ENCODE measurements around the gene NUP205.

NUP205 gene

DNA sequence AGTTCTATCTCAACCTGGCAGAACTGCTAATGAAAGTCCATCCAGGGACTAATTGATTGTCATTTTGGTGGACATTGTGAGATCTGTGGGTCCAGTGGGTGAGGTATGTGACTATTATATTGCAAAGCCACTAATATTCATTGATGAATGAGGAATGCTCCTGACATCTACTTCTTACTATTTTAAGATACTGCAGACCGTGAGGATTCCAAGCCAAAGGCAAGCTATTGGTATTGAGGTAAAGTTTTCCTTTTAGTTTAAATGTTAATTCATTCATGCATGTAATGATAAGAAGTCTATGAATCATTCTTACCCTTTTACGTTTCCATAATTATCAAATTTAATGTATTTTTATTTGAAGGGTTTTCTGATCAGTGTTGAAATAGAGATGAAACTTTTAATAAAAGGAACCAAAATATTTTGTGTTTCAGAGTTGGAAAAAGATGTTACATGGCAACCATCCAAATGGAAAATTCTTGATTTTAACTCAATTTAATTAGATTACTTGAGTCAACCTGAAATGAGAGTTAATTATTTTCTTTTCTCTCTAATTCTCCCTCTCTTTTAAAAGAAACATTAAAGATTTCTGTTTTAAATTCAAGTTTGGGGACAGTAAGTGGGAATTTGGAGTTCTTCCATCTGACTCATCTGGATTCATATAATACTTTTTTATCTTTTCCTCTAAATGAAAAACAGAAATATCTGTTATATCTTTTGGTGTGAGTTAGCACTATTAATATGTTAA, 39.6 kb downstream of the NUP205 start:
- no peak overlapping the region for H3K9ac ChIP-seq (ENCODE audit: low read length)

GRCh38 chr7:135597926-135598305, 40.2 kb downstream of the NUP205 start:
- Histone ChIP-seq H3K27ac (ENCODE audit: low read length) (no peak overlapping the region), H3K4me3 (ENCODE audit: low read length) (no peak overlapping the region), H3K27me3 (ENCODE audit: control insufficient read depth, insufficient read depth, low read length) (no peaks in the 10 kb centered on the region), H3K4me1 (ENCODE audit: control insufficient read depth, low read depth, low read length) (no peaks in the 10 kb centered on the region), H3K9ac (ENCODE audit: low read length) (no peak overlapping the region), H3K36me3 (ENCODE audit: control insufficient read depth, low read depth, low read length) (peaks cover 90% of the 10 kb centered on the region), H3K9me3 (ENCODE audit: control insufficient read depth, low read depth, low read length) (no peaks in the 10 kb centered on the region)

More for the DNA sequence above, 39.6 kb downstream of the NUP205 start:
- Histone ChIP-seq H3K27ac (ENCODE audit: low read length) (no peak overlapping the region), H3K9me3 (ENCODE audit: control insufficient read depth, low read depth, low read length) (no peaks in the 10 kb centered on the region), H3K4me1 (ENCODE audit: control insufficient read depth, low read depth, low read length) (no peaks in the 10 kb centered on the region), H3K36me3 (ENCODE audit: control insufficient read depth, low read depth, low read length) (peaks cover 90% of the 10 kb centered on the region), H3K27me3 (ENCODE audit: control insufficient read depth, insufficient read depth, low read length) (no peaks in the 10 kb centered on the region), H3K4me3 (ENCODE audit: low read length) (no peak overlapping the region)

GRCh38 chr7:135599471-135599870, 41.8 kb downstream of the NUP205 start:
- H3K4me3 ChIP-seq (ENCODE audit: low read length) = no peak overlapping the region
- no peaks in the 10 kb centered on the region for H3K9me3 ChIP-seq (ENCODE audit: control insufficient read depth, low read depth, low read length)
- H3K9ac ChIP-seq (ENCODE audit: low read length) = no peak overlapping the region
- H3K27me3 ChIP-seq (ENCODE audit: control insufficient read depth, insufficient read depth, low read length) = no peaks in the 10 kb centered on the region
- H3K27ac ChIP-seq (ENCODE audit: low read length) = no peak overlapping the region
- H3K36me3 ChIP-seq (ENCODE audit: control insufficient read depth, low read depth, low read length) = peaks cover 90% of the 10 kb centered on the region
- no peaks in the 10 kb centered on the region for H3K4me1 ChIP-seq (ENCODE audit: control insufficient read depth, low read depth, low read length)

- no peak overlapping the region for H3K4me3 ChIP-seq (ENCODE audit: low read length)
- H3K9me3 ChIP-seq (ENCODE audit: control insufficient read depth, low read depth, low read length) = no peaks in the 10 kb centered on the region
- H3K9ac ChIP-seq (ENCODE audit: low read length) = no peak overlapping the region
- no peak overlapping the region for H3K27ac ChIP-seq (ENCODE audit: low read length)
- no peaks in the 10 kb centered on the region for H3K4me1 ChIP-seq (ENCODE audit: control insufficient read depth, low read depth, low read length)
- H3K36me3 ChIP-seq (ENCODE audit: control insufficient read depth, low read depth, low read length) = peaks cover 90% of the 10 kb centered on the region
- no peaks in the 10 kb centered on the region for H3K27me3 ChIP-seq (ENCODE audit: control insufficient read depth, insufficient read depth, low read length)
Observed at GRCh38 chr7:135600226-135600625, 42.5 kb downstream of the NUP205 start.

GRCh38 chr7:135601182-135601581, 43.5 kb downstream of the NUP205 start:
- no peaks in the 10 kb centered on the region for H3K4me1 ChIP-seq (ENCODE audit: control insufficient read depth, low read depth, low read length)
- no peak overlapping the region for H3K4me3 ChIP-seq (ENCODE audit: low read length)
- H3K27me3 ChIP-seq (ENCODE audit: control insufficient read depth, insufficient read depth, low read length) = no peaks in the 10 kb centered on the region
- peaks cover 92% of the 10 kb centered on the region for H3K36me3 ChIP-seq (ENCODE audit: control insufficient read depth, low read depth, low read length)
- no peaks in the 10 kb centered on the region for H3K9me3 ChIP-seq (ENCODE audit: control insufficient read depth, low read depth, low read length)
- no peak overlapping the region for H3K9ac ChIP-seq (ENCODE audit: low read length)
- H3K27ac ChIP-seq (ENCODE audit: low read length) = no peak overlapping the region

DNA sequence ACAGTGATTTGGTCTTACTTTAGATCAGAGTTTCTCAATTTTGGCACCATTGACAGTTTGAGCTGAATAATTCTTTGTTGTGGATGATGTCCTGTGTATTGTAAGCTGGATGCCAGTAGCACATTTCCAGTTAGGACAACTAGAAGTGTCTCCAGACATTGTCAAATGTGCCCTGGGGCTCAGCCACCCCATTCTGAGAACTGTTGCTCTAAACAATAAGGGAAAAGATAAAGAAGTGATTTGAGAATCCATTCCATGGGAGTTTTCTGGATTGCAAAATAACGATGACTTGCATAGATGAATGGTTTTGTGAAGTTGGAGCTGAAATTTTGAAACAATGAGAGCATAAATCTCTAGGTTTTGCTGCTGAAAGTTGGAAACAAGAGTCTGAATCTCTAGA, 44.6 kb downstream of the NUP205 start:
- H3K36me3 ChIP-seq (ENCODE audit: control insufficient read depth, low read depth, low read length) = peaks cover 95% of the 10 kb centered on the region

DNA sequence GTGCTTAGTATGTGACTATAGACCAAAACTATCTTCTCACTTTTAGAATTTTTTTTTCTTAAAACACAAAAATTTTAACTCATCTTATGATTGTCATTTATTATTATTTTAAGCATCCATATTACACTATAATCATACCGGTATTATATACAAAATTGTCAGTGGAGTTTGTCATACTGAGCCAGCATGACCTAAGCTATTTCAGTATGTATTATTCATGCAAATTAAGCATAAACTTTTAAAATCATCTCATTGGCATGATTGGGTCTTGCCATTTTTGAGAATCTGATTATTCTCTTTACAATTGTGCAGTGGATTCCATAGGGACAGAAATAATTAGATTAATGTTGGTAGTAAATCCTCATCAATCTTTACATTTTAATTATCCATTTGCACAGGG, 58.4 kb downstream of the NUP205 start:
- Histone ChIP-seq H3K4me1 (ENCODE audit: control insufficient read depth, low read depth, low read length) (no peaks in the 10 kb centered on the region), H3K4me3 (ENCODE audit: low read length) (no peak overlapping the region), H3K27me3 (ENCODE audit: control insufficient read depth, insufficient read depth, low read length) (no peaks in the 10 kb centered on the region), H3K9me3 (ENCODE audit: control insufficient read depth, low read depth, low read length) (no peaks in the 10 kb centered on the region), H3K36me3 (ENCODE audit: control insufficient read depth, low read depth, low read length) (peaks cover 90% of the 10 kb centered on the region), H3K9ac (ENCODE audit: low read length) (no peak overlapping the region), H3K27ac (ENCODE audit: low read length) (no peak overlapping the region)

More for the DNA sequence above, 44.6 kb downstream of the NUP205 start:
- Histone ChIP-seq H3K9ac (ENCODE audit: low read length) (no peak overlapping the region), H3K27me3 (ENCODE audit: control insufficient read depth, insufficient read depth, low read length) (no peaks in the 10 kb centered on the region), H3K4me1 (ENCODE audit: control insufficient read depth, low read depth, low read length) (no peaks in the 10 kb centered on the region), H3K27ac (ENCODE audit: low read length) (no peak overlapping the region), H3K9me3 (ENCODE audit: control insufficient read depth, low read depth, low read length) (no peaks in the 10 kb centered on the region), H3K4me3 (ENCODE audit: low read length) (no peak overlapping the region)

- Histone ChIP-seq H3K9me3 (ENCODE audit: control insufficient read depth, low read depth, low read length) (no peaks in the 10 kb centered on the region), H3K4me1 (ENCODE audit: control insufficient read depth, low read depth, low read length) (no peaks in the 10 kb centered on the region), H3K27me3 (ENCODE audit: control insufficient read depth, insufficient read depth, low read length) (no peaks in the 10 kb centered on the region), H3K9ac (ENCODE audit: low read length) (no peak overlapping the region), H3K4me3 (ENCODE audit: low read length) (no peak overlapping the region), H3K27ac (ENCODE audit: low read length) (no peak overlapping the region), H3K36me3 (ENCODE audit: control insufficient read depth, low read depth, low read length) (peaks cover 82% of the 10 kb centered on the region)
Observed at GRCh38 chr7:135617781-135618180, 60.1 kb downstream of the NUP205 start.

DNA sequence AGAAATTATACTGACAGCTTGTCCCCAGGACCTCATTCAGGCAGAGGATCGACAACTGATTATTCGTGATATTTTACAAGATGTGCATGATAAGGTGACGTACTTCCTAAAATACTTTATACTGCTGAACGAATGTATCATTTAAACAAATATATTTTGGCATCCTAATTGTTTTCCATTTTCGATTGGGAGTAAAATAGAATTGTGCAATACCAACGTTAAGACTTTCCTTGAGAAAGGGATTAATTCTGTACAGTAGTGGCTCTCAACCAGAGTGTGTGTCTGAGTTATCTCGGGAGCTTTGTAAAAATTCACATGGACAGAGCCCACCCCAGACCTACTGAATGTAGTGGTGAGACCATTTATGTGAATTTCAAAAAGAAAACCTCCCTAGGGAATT, 60.8 kb downstream of the NUP205 start:
- Histone ChIP-seq H3K27ac (ENCODE audit: low read length) (no peak overlapping the region), H3K9me3 (ENCODE audit: control insufficient read depth, low read depth, low read length) (no peaks in the 10 kb centered on the region), H3K4me1 (ENCODE audit: control insufficient read depth, low read depth, low read length) (no peaks in the 10 kb centered on the region), H3K4me3 (ENCODE audit: low read length) (no peak overlapping the region), H3K36me3 (ENCODE audit: control insufficient read depth, low read depth, low read length) (peaks cover 82% of the 10 kb centered on the region), H3K27me3 (ENCODE audit: control insufficient read depth, insufficient read depth, low read length) (no peaks in the 10 kb centered on the region), H3K9ac (ENCODE audit: low read length) (no peak overlapping the region)

DNA sequence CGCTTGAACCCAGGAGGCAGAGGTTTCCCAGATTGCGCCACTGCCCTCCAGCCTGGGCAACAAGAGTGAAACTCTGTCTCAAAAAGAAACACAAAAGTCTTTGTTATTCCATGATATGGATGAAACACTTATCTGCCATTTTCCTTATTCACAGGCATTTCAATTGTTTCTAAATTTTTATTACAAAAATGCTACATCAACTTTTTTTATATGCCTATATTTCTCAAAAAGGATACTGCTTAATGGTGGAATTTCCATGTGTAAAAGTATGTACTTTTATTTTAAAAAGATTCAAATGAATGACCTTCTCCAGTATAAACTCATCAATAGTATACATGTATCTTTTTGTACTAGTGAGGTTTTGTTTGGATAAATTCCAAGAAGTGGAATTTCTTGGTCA, 62.7 kb downstream of the NUP205 start:
- no peaks in the 10 kb centered on the region for H3K27me3 ChIP-seq (ENCODE audit: control insufficient read depth, insufficient read depth, low read length)
- no peaks in the 10 kb centered on the region for H3K9me3 ChIP-seq (ENCODE audit: control insufficient read depth, low read depth, low read length)
- no peak overlapping the region for H3K4me3 ChIP-seq (ENCODE audit: low read length)
- H3K27ac ChIP-seq (ENCODE audit: low read length) = no peak overlapping the region
- no peak overlapping the region for H3K9ac ChIP-seq (ENCODE audit: low read length)
- no peaks in the 10 kb centered on the region for H3K4me1 ChIP-seq (ENCODE audit: control insufficient read depth, low read depth, low read length)
- H3K36me3 ChIP-seq (ENCODE audit: control insufficient read depth, low read depth, low read length) = peaks cover 80% of the 10 kb centered on the region

- no peaks in the 10 kb centered on the region for H3K9me3 ChIP-seq (ENCODE audit: control insufficient read depth, low read depth, low read length)
- no peak overlapping the region for H3K4me3 ChIP-seq (ENCODE audit: low read length)
- no peaks in the 10 kb centered on the region for H3K27me3 ChIP-seq (ENCODE audit: control insufficient read depth, insufficient read depth, low read length)
- H3K4me1 ChIP-seq (ENCODE audit: control insufficient read depth, low read depth, low read length) = no peaks in the 10 kb centered on the region
- no peak overlapping the region for H3K27ac ChIP-seq (ENCODE audit: low read length)
- no peak overlapping the region for H3K9ac ChIP-seq (ENCODE audit: low read length)
- peaks cover 80% of the 10 kb centered on the region for H3K36me3 ChIP-seq (ENCODE audit: control insufficient read depth, low read depth, low read length)
Observed at GRCh38 chr7:135620980-135621850, 63.5 kb downstream of the NUP205 start.
